Kidney (tissue), 14 donors: ENCODE measurements around the gene AUTS2. TPM values are rescaled to one million over a fixed set of nuclear protein-coding genes. Genes with fewer than 3 reads are reported as not detected.

Experiments
- DNase-seq, 5 donors: peaks; one replicate each; pipeline ENCODE4 v3.0.0-alpha.2; 2013 to 2020
- FAIRE-seq: peaks from 2 replicates; lab custom pipeline; 2012; peaks lifted over from hg19 to GRCh38; lab: Jason Lieb, UNC
- H3K27ac ChIP-seq, 2 donors: one replicate each; pipeline ENCODE4 v1.7.0; 2013; ENCODE audit warnings: low read depth in 2 of 2, low read length in 2 of 2, inconsistent platforms in 1 of 2
- H3K27me3 ChIP-seq: one replicate; pipeline ENCODE4 v1.7.1; 2013; ENCODE audit warnings: low read length, inconsistent platforms; ENCODE audit not compliant: control insufficient read depth, insufficient read depth
- H3K36me3 ChIP-seq, 3 donors: one replicate each; pipeline versions ENCODE4 v1.7.0 to v1.7.1; 2013; ENCODE audit warnings: low read length in 3 of 3, control low read depth in 1 of 3, inconsistent platforms in 1 of 3; ENCODE audit not compliant: insufficient read depth in 3 of 3, control insufficient read depth in 2 of 3
- H3K4me1 ChIP-seq, 3 donors: one replicate each; pipeline versions ENCODE4 v1.7.0 to v1.7.1; 2013; ENCODE audit warnings: low read length in 3 of 3, inconsistent platforms in 1 of 3, low read depth in 1 of 3; ENCODE audit not compliant: control insufficient read depth in 2 of 3, insufficient read depth in 2 of 3
- H3K4me3 ChIP-seq, 3 donors: one replicate each; pipeline versions ENCODE4 v1.7.0 to v1.8.1; 2013; ENCODE audit warnings: low read length in 3 of 3, control low read depth in 1 of 3, inconsistent platforms in 1 of 3
- H3K9ac ChIP-seq, 3 donors: one replicate each; pipeline versions ENCODE4 v1.7.0 to v1.7.1; 2013; ENCODE audit warnings: low read length in 3 of 3, control low read depth in 1 of 3, inconsistent platforms in 1 of 3
- H3K9me3 ChIP-seq, 3 donors: one replicate each; pipeline versions ENCODE4 v1.7.0 to v1.7.1; 2013; ENCODE audit warnings: low read length in 3 of 3, control low read depth in 1 of 3, inconsistent platforms in 1 of 3; ENCODE audit not compliant: control insufficient read depth in 2 of 3, insufficient read depth in 1 of 3
- intact Hi-C: fragments of 100-400 bp; cut with DNase I; formaldehyde crosslinking; loops from one replicate; pipeline ENCODE4 v1.11.1; 2022
- polyA plus RNA-seq: library from polyadenylated mRNA; stranded (reverse); fragments of 350-450 nt; fragmentation: Illumina TruSeq; extraction: RNeasy Lipid Tissue Mini Kit (QIAGEN cat#74804); gene quantifications from one replicate; pipeline ENCODE4 v1.2.3, GENCODE V29; 2014; ENCODE audit warnings: low read depth, low replicate concordance; ENCODE audit not compliant: insufficient read depth
- total RNA-seq: library from RNA; stranded (reverse); fragmentation: NEBNext Ultra II Directional; extraction: Animal tissue kit (Norgen Biotek cat#: 25700); gene quantifications from one replicate; pipeline ENCODE4 v1.2.1, GENCODE V29; 2021
- TF ChIP-seq, protein P1 (sequence below): IDR thresholded peaks from 3 replicates; pipeline ENCODE4 v1.5.1; 2012; ENCODE audit warnings: mild to moderate bottlenecking, moderate library complexity, borderline replicate concordance; ENCODE audit not compliant: insufficient read depth; ENCODE audit errors: extremely low read depth
- donor health status: control.
- donor health status: control.
- donor health status: control.
- donor health status: control.
- donor health status: control.
- donor health status: DM: yes; HTN: yes; CAD: no.
- donor health status: Normal renal cell carcinoma (clear cell type).

AUTS2 gene
- total and polyA plus RNA-seq, 2 donors from 2014 or later, result 5.2 to 33.8 TPM

DNA sequence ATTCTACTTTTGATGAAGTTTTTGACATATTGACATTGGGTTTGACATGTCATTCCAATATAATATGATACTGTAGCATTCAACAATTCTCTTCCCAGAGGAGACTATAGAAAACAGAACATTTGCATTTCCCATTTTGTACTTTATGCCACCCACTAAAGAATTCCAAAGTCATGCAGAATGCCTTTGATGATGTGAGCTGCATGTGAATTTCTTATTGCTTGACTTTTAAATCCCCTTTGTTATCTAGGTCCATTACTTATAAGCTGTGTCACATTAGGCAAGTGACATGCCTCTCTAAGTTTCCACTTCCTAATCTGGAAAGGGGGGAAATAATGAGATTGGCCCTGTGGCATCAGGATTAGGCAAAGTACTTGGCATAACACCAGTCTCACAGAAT, 436.7 kb downstream of the AUTS2 start:
- intact Hi-C loops, result no loop called here
- Histone ChIP-seq H3K27me3 (no peaks in the 10 kb centered on the region), H3K4me3 (no peak overlapping the region), H3K9ac (no peak overlapping the region), H3K27ac (no peak overlapping the region), H3K4me1 (peaks cover 0 to 2% (median 0%) of the 10 kb centered on the region in 3 donors), H3K36me3 (no peaks in the 10 kb centered on the region), H3K9me3 (no peaks in the 10 kb centered on the region)
- no peak for FAIRE-seq
- TF ChIP-seq, protein P1, sequence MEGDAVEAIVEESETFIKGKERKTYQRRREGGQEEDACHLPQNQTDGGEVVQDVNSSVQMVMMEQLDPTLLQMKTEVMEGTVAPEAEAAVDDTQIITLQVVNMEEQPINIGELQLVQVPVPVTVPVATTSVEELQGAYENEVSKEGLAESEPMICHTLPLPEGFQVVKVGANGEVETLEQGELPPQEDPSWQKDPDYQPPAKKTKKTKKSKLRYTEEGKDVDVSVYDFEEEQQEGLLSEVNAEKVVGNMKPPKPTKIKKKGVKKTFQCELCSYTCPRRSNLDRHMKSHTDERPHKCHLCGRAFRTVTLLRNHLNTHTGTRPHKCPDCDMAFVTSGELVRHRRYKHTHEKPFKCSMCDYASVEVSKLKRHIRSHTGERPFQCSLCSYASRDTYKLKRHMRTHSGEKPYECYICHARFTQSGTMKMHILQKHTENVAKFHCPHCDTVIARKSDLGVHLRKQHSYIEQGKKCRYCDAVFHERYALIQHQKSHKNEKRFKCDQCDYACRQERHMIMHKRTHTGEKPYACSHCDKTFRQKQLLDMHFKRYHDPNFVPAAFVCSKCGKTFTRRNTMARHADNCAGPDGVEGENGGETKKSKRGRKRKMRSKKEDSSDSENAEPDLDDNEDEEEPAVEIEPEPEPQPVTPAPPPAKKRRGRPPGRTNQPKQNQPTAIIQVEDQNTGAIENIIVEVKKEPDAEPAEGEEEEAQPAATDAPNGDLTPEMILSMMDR, result no peak
- no peak for DNase-seq

DNA sequence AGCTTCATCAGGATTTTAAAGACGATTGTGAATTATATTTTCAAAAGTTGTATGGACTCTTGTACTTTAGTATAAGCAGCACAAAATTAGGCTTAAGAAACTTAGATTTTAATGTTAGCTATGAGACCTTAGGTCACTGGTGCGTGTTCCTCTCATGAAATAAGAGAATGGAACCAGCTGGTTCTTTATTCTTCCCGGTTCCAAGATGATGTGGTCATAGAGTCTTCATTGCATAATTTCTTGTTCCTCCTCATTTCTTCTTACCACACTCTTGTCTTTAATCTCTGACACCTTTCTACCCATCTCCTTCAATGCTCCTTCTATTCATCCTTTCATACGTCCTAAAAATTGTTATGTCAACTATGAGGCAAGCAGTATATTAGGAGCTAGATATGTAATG, 437.2 kb downstream of the AUTS2 start:
- Histone ChIP-seq H3K36me3 (no peaks in the 10 kb centered on the region), H3K4me1 (peaks cover 0 to 2% (median 0%) of the 10 kb centered on the region in 3 donors), H3K9me3 (no peaks in the 10 kb centered on the region), H3K27me3 (no peaks in the 10 kb centered on the region), H3K4me3 (no peak overlapping the region), H3K27ac (no peak overlapping the region), H3K9ac (no peak overlapping the region)
- DNase-seq, result no peak
- FAIRE-seq, result no peak
- TF ChIP-seq, protein P1, result no peak
- intact Hi-C loops, result no loop called here

DNA sequence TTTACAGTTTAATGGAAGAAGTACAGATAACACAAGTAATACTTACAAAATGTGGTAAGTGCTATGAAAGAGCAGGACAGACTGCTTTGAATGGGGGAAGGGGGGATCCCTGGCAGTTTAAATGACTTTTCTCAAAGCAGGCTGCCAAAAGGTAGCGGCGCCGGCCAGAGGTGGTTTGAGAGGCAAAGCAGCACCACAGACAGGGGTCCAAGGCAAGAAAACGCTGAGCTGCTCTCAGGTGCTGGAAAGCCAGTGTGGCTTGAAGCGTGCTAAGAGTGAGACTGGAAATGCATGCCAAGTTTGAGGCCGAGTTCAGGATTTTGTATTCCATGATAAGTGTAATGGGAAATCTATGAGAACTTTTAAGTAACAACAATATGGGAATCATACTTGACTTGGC, 437.7 kb downstream of the AUTS2 start:
- no peaks in the 10 kb centered on the region for H3K9me3 ChIP-seq
- FAIRE-seq, result no peak
- intact Hi-C loops, result no loop called here
- H3K27me3 ChIP-seq, result no peaks in the 10 kb centered on the region
- no peak overlapping the region for H3K9ac ChIP-seq
- H3K36me3 ChIP-seq, result no peaks in the 10 kb centered on the region
- H3K27ac ChIP-seq, result no peak overlapping the region
- H3K4me3 ChIP-seq, result no peak overlapping the region
- TF ChIP-seq, protein P1, result no peak
- DNase-seq, result no peak
- H3K4me1 ChIP-seq, result peaks cover 0 to 2% (median 0%) of the 10 kb centered on the region in 3 donors

DNA sequence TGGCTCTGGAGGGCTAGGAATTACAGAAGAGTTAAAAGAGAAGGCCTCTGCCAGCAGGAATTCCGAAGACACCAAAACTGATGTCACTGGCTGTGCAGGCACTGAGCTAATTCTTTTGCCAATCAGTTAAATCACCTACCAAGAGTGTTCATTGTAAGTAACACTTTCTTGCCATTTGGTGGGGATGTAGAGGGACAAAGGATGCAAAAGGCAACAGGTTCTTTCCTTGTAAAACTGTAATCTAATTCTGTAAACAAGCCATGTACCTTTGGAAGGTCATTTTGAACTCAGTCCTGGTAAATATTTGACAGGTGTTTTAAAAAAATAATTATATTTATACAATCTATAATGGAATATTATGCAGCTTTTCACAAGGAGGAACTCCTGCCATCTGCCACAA, 438.4 kb downstream of the AUTS2 start:
- no peak for FAIRE-seq
- intact Hi-C loops, result no loop called here
- H3K36me3 ChIP-seq, result no peaks in the 10 kb centered on the region

More for the DNA sequence above, 438.4 kb downstream of the AUTS2 start:
- DNase-seq, result no peak
- no peaks in the 10 kb centered on the region for H3K9me3 ChIP-seq
- TF ChIP-seq, protein P1, result no peak
- no peak overlapping the region for H3K4me3 ChIP-seq
- peaks cover 0 to 2% (median 0%) of the 10 kb centered on the region in 3 donors for H3K4me1 ChIP-seq
- H3K27me3 ChIP-seq, result no peaks in the 10 kb centered on the region
- no peak overlapping the region for H3K27ac ChIP-seq
- H3K9ac ChIP-seq, result no peak overlapping the region
